ENCODE data around the gene ROR2.

Gene ROR2

DNA sequence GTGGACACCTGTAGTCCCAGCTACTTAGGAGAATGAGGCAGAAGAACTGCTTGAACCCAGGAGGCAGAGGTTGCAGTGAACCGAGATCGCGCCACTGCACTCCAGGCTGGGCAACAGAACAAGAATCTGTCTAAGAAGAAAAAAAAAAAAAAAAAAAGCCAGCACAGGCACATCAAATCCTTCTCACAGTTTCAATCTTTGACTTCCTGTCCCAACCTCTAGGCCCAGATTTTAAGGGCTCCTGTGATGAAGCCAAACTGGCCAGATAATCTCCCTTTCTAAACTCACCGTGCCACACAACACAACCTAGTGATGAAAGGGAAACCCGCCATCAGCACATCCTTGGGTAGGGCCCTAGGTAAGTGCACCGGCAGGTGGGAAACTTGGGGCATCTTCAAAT is 58.1 kb downstream of the ROR2 start:
- DNase-seq (ENCODE audit: extremely low read depth, low read depth): no peak
- TF ChIP-seq, protein P1, sequence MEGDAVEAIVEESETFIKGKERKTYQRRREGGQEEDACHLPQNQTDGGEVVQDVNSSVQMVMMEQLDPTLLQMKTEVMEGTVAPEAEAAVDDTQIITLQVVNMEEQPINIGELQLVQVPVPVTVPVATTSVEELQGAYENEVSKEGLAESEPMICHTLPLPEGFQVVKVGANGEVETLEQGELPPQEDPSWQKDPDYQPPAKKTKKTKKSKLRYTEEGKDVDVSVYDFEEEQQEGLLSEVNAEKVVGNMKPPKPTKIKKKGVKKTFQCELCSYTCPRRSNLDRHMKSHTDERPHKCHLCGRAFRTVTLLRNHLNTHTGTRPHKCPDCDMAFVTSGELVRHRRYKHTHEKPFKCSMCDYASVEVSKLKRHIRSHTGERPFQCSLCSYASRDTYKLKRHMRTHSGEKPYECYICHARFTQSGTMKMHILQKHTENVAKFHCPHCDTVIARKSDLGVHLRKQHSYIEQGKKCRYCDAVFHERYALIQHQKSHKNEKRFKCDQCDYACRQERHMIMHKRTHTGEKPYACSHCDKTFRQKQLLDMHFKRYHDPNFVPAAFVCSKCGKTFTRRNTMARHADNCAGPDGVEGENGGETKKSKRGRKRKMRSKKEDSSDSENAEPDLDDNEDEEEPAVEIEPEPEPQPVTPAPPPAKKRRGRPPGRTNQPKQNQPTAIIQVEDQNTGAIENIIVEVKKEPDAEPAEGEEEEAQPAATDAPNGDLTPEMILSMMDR (IDR thresholded peaks at IDR 0.05; ENCODE audit: low read depth, low read length): no peak

DNA sequence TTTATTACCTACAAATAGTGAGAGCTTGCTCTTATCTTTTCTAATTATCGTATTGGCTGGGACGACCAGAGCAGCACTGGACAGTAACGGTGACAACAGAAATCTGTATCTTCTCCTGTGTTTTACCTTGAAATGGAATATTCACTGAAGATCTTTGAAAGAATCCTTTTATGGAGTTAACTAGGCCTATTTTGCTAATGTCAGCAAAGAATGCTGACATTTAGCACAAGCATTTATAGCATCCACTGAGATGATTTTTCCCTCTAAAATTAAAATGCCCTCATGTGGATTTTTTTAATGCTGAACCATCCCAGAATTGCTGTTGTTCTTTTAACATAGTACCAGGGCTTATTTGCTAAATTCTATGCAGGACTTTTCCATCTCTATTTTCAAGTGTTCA is 59.4 kb downstream of the ROR2 start:
- no peak for DNase-seq (ENCODE audit: extremely low read depth, low read depth)
- TF ChIP-seq, protein P1 (IDR thresholded peaks at IDR 0.05; ENCODE audit: low read depth, low read length): no peak

DNA sequence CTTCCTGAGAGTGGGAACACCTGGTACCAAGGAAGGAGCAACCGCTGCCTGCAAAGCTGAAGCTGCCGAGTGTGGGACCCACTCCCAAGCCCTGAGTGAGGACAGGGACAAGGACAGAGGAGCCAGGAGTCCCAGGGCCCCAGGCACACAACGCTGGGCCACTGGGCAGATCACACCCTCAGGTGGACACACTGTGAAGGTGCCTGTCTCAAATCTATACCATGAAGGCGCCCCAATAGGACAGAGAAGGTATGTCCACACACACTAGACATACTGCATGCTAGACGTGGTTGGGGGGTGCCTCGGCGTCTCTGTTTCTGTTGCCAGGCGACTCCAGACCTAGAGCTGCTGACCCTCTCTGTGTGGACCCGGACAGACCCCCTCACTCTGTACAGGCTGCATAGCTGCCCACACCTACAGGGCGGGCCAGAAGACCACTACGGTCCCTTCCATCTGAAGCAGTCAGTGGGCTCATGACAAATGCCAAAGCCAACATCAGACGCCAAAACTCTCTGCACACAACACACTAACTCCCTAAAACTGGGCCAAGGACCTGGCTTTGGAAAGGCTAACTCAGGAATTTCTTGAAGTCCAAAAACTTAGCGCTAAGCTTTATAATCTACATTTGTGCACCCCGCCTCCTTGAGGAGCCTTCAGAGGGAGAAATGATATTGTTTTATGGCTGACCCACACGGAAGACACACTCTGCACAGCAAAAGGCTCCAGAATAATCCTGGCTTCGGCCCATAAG is 60.7 kb downstream of the ROR2 start:
- TF ChIP-seq, protein P1 (IDR thresholded peaks at IDR 0.05; ENCODE audit: low read depth, low read length): no peak
- DNase-seq (ENCODE audit: extremely low read depth, low read depth): no peak

DNA sequence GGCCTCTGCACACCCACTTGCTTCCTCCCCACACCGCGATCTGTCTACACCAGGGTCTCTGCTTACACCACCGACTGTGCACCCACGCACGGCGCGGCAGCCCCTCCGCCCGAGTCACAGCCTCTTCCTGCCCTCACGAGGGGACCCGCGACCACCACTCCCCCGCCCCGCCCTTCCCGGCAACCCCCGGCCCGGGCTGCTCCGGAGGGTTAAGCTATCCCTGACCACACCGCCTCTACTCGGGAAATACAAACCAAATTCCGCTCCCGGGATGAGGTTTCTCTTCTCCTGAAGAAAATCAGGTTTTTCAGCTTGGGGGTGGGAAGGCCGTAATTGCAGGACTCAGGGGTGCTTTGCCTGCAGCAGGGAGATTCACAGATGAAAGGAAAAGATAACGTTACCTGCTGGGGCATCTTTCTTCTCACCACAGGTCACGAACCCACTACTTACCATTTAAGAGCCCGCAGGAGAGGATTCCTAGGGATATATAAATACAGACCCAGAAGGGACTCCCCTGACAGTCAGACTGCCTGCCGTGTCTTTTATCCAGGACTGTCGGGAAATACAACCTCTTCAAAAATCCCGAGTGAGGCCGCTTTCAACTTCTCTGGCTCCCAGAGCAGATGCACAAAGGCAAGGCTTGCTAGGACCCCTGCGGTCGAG is 63.5 kb downstream of the ROR2 start:
- TF ChIP-seq, protein P1 (IDR thresholded peaks at IDR 0.05; ENCODE audit: low read depth, low read length): no peak
- DNase-seq (ENCODE audit: extremely low read depth, low read depth): no peak

DNA sequence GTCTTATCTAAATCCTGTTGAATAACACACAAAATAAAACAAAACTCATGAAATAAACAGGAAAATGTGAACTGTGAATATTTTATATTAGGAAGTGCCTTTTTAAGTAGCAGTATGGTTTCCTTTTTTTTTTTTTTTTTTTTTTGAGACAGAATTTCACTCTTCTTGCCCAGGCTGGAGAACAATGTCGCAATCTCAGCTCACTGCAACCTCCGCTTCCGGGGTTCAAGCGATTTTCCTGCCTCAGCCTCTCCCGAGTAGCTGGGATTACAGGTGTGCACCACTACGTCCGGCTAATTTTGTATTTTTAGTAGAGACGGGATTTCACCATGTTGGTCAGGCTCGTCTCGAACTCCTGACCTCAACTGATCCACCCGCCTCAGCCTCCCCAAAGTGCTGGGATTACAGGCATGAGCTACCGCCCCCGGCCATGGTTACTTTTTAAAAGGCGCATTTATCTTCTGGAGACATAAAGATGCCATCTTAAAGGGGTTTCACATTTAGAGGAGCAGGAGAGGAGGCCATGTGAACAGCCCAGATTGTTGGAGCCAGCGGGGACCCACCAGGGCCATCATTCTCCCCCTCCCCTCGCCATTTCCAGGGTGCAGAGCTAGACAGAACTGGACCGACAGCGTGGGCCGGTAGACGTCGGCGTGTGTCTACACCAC is 64.1 kb downstream of the ROR2 start:
- DNase-seq (ENCODE audit: extremely low read depth, low read depth): no peak
- TF ChIP-seq, protein P1 (IDR thresholded peaks at IDR 0.05; ENCODE audit: low read depth, low read length): no peak

DNA sequence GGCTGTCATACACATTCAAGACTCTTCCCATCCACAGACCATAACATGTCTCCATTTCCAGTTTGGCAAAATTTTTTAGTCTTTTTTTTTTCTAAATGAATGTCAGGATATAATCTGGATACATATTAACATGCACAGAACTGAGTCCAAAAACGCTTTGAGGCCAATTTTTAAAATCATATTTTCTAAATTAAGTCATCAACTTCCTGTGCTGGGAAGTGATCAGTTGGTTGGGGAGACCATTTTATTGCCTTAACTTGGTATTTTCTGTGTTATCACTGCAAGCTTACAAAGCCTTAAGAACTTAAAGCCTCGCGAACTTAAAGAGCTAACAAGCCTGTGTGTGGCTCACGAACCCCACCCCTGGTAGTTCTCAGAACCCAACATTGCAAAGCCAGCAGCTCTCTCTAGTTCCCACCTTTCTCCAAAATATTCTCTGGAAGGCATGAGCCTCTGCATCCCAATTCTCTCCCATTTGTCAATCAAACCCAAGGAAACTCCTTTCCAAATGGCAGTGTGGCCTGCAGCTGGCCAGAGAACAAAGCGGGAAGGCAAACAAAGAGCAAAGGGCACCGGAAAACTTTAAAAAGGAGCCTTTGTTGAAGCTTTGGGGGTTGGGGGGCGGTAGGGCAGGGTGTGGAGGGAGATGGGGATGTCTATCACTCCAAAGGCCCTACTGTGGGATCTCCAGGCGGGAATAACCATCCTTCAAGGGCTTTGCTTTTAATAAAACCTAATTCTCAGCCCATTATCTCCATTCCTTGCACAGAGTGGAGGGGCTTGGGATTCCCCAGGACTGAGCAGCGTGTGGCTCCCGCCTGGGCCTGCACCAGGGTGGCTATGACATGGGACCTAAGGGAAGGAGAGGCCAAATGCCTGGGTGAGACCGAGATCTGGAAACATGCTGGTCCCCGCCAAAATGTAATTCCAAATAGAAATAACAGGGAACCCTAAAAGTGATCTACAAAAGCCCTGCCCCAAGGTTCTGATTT is 65.0 kb downstream of the ROR2 start:
- TF ChIP-seq, protein P1 (IDR thresholded peaks at IDR 0.05; ENCODE audit: low read depth, low read length): no peak
- DNase-seq (ENCODE audit: extremely low read depth, low read depth): no peak

Data from AG09319 (cell line).